Measurements from ENCODE around the gene SIDT2. TPM values are rescaled to one million over a fixed set of nuclear protein-coding genes. Genes with fewer than 3 reads are reported as not detected.
A peak's percentile ranks its signal among the peaks of the same experiment; 100 is the strongest.

SIDT2 gene
- total RNA-seq, 3 donors from 2014 or later: 69.8 to 76.3 (median 71.4) TPM

DNA sequence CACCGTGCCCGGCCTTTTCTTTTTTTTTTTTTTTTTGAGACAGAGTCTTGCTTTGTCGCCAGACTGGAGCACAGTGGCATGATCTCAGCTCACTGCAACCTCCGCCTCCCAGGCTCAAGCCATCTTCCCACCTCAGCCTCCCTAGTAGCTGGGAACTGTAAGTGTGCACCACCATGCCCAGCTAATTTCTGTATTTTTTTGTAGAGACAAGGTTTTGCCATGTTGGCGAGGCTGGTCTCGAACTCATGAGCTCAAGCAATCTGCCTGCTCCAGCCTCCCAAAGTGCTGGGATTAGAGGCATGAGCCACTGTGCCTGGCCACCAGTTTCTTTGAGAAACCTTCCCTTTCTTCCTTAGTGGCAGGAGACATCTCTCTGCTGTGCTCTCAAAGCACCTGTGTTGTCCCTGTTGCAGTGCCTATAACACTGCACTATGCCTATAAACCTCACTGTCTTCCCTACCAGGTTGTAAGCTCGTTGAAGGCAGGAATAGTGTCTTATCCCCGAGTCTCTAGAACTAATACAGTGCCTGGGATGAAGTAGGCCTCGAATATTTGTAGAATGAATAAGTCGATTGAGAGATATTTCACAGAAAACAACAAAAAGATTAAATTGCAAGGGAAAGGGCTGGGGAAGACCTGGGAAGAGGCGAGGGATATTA lies 34.3 kb downstream of the SIDT2 start:
- no peaks in the 10 kb centered on the region for H3K9me3 ChIP-seq
- intact Hi-C loops (cut with DNase I, micrococcal nuclease): no loop called here
- TF ChIP-seq, protein P1, sequence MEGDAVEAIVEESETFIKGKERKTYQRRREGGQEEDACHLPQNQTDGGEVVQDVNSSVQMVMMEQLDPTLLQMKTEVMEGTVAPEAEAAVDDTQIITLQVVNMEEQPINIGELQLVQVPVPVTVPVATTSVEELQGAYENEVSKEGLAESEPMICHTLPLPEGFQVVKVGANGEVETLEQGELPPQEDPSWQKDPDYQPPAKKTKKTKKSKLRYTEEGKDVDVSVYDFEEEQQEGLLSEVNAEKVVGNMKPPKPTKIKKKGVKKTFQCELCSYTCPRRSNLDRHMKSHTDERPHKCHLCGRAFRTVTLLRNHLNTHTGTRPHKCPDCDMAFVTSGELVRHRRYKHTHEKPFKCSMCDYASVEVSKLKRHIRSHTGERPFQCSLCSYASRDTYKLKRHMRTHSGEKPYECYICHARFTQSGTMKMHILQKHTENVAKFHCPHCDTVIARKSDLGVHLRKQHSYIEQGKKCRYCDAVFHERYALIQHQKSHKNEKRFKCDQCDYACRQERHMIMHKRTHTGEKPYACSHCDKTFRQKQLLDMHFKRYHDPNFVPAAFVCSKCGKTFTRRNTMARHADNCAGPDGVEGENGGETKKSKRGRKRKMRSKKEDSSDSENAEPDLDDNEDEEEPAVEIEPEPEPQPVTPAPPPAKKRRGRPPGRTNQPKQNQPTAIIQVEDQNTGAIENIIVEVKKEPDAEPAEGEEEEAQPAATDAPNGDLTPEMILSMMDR (IDR thresholded peaks at IDR 0.05): no peak
- H3K4me3 ChIP-seq: no peak overlapping the region
- ATAC-seq: no peak
- H3K36me3 ChIP-seq (ENCODE audit: low read depth): no peaks in the 10 kb centered on the region
- H3K4me1 ChIP-seq (ENCODE audit: low read depth): no peaks in the 10 kb centered on the region
- no peak for DNase-seq

DNA sequence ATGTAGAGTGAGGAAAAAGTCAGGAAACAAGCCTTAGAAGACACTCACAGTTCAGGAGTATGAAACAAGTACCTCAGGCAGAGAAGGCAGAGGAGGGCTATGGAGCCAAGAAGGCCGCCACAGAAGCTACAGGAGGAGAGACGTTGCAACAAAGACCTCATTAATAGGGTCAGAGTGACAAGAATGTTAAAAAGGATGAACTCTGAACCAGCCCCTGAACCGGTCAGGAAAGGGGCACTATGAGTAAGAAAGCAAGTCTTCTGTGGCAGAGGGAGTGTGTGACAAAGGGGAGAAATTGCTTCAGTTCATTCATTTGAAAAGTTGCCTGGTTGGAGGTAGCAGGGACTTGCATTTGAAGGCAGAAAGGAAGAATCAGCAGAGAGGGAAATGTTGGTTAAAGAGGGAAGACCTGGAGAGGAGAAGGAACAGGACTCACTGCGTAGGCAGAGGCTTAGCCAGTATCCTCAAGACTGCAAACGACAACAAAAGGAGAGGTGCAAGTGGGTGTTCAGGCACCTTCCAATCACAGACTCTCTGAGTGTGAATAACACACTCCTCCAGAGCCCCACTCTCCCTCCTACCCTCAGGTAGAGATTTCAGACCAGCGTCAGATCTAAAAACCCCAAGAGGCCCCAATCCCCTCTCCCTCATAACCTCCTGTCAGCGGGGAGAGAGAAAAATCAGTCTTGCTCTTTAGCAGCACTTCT lies 36.0 kb downstream of the SIDT2 start:
- intact Hi-C loops (cut with DNase I, micrococcal nuclease): no loop called here
- no peaks in the 10 kb centered on the region for H3K36me3 ChIP-seq (ENCODE audit: low read depth)
- ATAC-seq: no peak
- no peak overlapping the region for H3K4me3 ChIP-seq
- H3K9me3 ChIP-seq: no peaks in the 10 kb centered on the region
- DNase-seq: no peak
- TF ChIP-seq, protein P1 (IDR thresholded peaks at IDR 0.05): no peak
- H3K4me1 ChIP-seq (ENCODE audit: low read depth): peaks cover 8% of the 10 kb centered on the region

GRCh38 chr11:117217141-117218084 lies 38.9 kb downstream of the SIDT2 start:
- Histone ChIP-seq H3K9me3 (no peaks in the 10 kb centered on the region), H3K36me3 (ENCODE audit: low read depth) (no peaks in the 10 kb centered on the region), H3K4me3 (no peak overlapping the region), H3K4me1 (ENCODE audit: low read depth) (peaks cover 34% of the 10 kb centered on the region)
- intact Hi-C loops (cut with DNase I, micrococcal nuclease): no loop called here
- ATAC-seq: no peak
- TF ChIP-seq, protein P1 (IDR thresholded peaks at IDR 0.05): no peak
- DNase-seq: no peak

DNA sequence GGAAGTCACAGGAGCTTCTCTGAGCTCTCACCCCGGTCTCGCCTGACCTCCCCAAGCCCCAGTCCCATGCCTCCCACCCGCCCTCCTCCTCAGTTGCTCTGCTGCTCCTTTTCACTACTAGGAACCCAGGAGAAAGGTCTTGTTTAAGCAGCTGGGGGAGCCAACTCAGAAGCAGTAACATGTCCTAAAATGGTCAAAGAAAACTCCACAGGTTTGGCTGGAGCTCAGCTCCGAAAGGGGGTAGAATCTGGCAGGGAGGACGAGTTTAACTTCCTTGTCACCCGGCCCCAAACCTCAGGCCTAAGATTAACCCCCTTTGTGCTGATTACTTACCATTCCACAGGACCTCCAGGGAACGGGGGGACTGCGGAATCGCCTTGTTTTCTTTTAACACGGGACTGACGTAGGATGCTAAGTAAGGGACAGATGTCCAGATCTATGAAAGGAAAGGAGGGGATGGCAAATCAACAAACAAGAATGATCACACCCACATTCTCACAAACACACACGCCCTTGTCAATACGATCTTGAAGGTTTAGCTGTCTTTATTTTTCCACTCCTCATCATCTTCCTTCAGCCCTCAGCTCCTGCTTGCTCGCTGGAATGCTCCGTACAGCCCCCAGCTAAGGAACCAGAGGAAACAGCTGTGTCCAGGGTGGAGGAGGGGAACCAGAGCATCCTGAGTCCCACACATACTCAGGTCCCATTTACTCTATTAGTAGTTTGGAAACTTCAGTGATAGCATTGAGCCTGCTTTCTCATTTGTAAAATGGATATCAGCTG lies 39.8 kb downstream of the SIDT2 start:
- H3K9me3 ChIP-seq: no peaks in the 10 kb centered on the region
- peaks cover 41% of the 10 kb centered on the region for H3K4me1 ChIP-seq (ENCODE audit: low read depth)
- H3K36me3 ChIP-seq (ENCODE audit: low read depth): no peaks in the 10 kb centered on the region
- TF ChIP-seq, protein P1 (IDR thresholded peaks at IDR 0.05): no peak
- intact Hi-C loops (cut with DNase I, micrococcal nuclease): no loop called here
- DNase-seq: peak in 1 of 3 donors; percentile 21
- H3K4me3 ChIP-seq: no peak overlapping the region
- no peak for ATAC-seq

- DNase-seq: no peak
- TF ChIP-seq, protein P1 (IDR thresholded peaks at IDR 0.05): no peak
- Histone ChIP-seq H3K4me1 (ENCODE audit: low read depth) (peaks cover 46% of the 10 kb centered on the region), H3K9me3 (no peaks in the 10 kb centered on the region), H3K4me3 (no peak overlapping the region), H3K36me3 (ENCODE audit: low read depth) (no peaks in the 10 kb centered on the region)
- intact Hi-C loops (cut with DNase I, micrococcal nuclease): no loop called here
- ATAC-seq: no peak
Measured at GRCh38 chr11:117219001-117219400, 40.5 kb downstream of the SIDT2 start.
